GM12892 (cell line): ENCODE measurements around the gene ABCB10.

Experiments
- POLR2A ChIP-seq: IDR thresholded peaks from 2 replicates; pipeline ENCODE4 v1.6.1; 2011; ENCODE audit warnings: low read depth, low read length, control low read depth
- POLR2AphosphoS5 ChIP-seq: IDR thresholded peaks from 2 replicates; pipeline ENCODE4 v1.6.1; 2011; ENCODE audit warnings: low read depth, low read length, control low read depth

DNA sequence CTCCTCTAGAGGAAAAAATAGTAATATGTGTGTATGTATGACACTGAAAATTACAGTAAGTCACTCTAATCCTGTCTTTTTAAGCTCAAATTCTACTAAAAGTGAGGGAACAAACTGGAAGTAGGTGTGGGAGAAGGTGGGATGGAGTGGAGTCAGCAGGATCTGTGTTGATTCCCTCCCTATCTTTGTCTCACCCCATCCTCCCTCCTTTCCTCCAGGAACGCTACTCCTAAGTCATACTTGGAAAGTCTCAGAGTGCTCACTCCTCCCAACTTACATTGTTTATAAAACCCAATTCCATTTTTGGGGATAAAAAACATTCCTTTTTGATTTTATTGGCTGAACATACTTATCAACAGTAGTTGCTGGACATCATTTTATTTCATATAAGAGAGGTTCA, 35.5 kb downstream of the ABCB10 start:
- TF ChIP-seq POLR2A: no peak
- no peak for TF ChIP-seq POLR2AphosphoS5
